Astrocyte of the spinal cord (primary cell): ENCODE results near the gene CCDC191.

ENCODE experiments used
- DNase-seq: peaks from one replicate; pipeline ENCODE4 v3.0.0; 2011; ENCODE audit warnings: low read depth, low spot score
- H3K4me3 ChIP-seq: 2 replicates; pipeline ENCODE4 v1.5.1; 2011; ENCODE audit warnings: low read depth, mild to moderate bottlenecking, low read length, moderate library complexity
- CTCF ChIP-seq: IDR thresholded peaks from 2 replicates; pipeline ENCODE4 v1.5.1; 2012; ENCODE audit warnings: low read depth, mild to moderate bottlenecking, low read length, inconsistent platforms
- in situ Hi-C: cut with HindIII; loops from 2 replicates; pipeline ENCODE4 v1.10.0; 2017; ENCODE audit warnings: low sequenced_read_pairs

Gene CCDC191

GRCh38 chr3:114080201-114080600, 23.9 kb upstream of the CCDC191 start:
- in situ Hi-C loops = no loop called here
- H3K4me3 ChIP-seq = no peak overlapping the region
- no peak for TF ChIP-seq CTCF
- no peak for DNase-seq

DNA sequence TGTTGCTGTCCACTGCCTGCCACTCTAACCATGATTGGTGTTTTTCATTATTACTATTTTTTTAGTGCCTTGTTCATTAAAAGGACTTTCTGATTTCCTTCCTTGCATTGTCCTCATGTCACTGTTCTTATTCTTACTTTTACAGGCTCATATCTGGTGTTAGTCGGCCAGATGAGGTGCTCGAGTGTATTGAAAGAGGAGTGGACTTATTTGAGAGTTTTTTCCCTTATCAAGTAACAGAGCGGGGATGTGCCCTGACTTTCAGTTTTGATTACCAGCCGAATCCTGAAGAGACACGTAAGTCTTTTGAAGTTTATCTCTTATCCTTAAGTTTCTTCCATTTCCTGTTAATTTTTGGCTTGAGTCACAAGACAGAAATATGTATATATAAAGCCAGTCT, 23.4 kb upstream of the CCDC191 start:
- in situ Hi-C loops = no loop called here
- DNase-seq = no peak
- TF ChIP-seq CTCF = no peak
- H3K4me3 ChIP-seq = no peak overlapping the region

DNA sequence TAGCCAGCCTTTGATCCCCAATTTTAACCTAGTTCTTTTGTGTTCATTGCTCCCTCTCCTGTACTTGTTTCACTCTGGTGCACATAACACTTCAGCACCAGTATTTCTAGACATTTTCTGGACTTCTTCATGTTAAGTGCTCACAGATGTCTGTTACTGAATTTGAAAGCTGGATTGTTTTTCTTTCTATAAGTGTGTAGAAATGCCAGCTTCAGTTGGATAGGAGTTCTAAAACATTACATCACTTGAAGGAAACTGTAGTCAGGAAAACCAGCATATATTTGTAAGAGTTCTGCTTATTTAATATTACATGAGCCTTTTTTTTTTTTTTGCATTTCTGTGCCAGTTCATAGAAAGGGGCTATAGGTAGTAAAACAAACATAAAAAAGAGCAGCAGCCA, 21.8 kb upstream of the CCDC191 start:
- in situ Hi-C loops = no loop called here
- H3K4me3 ChIP-seq = no peak overlapping the region
- DNase-seq = no peak
- TF ChIP-seq CTCF = no peak

DNA sequence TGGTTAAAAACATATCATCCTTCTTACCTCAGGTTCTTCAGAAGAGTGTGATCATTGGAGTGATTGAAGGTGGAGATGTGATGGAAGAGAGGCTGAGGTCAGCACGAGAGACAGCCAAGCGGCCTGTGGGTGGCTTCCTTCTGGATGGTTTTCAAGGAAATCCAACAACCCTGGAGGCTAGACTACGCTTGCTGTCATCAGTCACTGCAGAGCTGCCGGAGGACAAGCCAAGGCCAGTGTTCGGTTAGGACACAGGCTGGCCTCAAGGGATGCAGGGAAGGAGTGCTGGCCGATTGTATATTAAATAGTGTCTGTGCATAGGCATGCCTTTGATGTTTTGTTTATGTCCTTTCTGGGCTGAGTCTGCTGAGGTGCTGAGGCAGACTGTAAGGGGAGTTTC, 20.4 kb upstream of the CCDC191 start:
- no peak overlapping the region for H3K4me3 ChIP-seq
- in situ Hi-C loops = no loop called here
- no peak for DNase-seq
- no peak for TF ChIP-seq CTCF

DNA sequence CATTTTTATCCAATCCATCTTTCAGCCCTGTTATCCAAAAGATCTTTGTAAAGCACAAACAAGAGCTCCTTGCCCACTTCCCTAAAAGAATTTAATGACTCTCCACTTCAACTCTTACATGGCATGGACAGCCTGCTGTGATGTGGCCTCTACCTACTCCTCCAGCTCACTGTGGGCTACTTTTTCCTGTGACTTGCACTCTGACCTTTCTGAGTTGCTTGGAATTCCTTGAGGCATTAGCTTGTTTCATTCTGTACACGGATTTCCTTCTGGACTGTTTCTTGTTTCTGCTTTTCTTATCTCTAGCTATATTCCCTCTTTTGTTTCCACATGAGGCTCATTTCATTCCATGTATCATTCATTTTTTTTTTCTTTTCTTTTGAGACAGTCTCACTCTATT, 15.5 kb upstream of the CCDC191 start:
- no peak overlapping the region for H3K4me3 ChIP-seq
- TF ChIP-seq CTCF = no peak
- in situ Hi-C loops = no loop called here
- DNase-seq = peak; percentile 22

GRCh38 chr3:114068336-114068735, 12.0 kb upstream of the CCDC191 start:
- no peak for DNase-seq
- no peak for TF ChIP-seq CTCF
- in situ Hi-C loops = no loop called here
- no peak overlapping the region for H3K4me3 ChIP-seq

- H3K4me3 ChIP-seq = no peak overlapping the region
- DNase-seq = no peak
- no peak for TF ChIP-seq CTCF
- in situ Hi-C loops = no loop called here
Measured at GRCh38 chr3:114067804-114068203, 11.5 kb upstream of the CCDC191 start.
